Measurements from ENCODE around the gene DYSF. TPM values are rescaled to one million over a fixed set of nuclear protein-coding genes. Genes with fewer than 3 reads are reported as not detected.

DYSF gene
- total RNA-seq, 1 experiment from 2014 or later = 5.5 TPM

DNA sequence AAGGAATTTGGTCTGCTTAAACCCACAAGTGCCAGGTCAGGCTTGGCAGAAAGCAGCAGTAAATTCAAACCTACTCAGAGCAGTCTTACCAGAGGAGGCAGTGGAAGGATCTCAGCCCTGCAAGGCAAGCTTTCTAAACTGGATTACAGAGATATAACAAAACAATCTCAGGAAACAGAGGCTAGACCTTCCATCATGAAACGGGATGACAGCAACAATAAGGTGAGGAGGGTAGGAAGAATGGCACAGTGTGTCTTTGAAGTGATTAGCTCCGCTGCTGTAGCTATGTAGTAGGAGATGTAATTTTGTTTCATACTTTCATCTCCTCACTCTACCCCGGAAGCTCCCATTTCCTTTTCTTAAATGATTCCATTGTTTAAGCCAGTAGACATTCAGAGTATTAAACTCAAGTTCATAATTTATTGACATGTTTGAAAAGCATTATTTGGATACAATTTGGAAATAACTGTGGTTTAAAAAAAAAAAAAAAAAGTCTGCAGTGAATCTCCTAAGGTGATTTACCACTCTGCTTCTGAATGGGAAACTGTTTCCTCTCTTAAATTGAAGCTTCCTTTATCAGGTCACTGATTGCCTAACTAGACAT lies 29.4 kb upstream of the DYSF start:
- Histone ChIP-seq H4K20me1 (ENCODE audit: control insufficient read depth, insufficient read depth, insufficient read length) (no peaks in the 10 kb centered on the region), H3K27ac (ENCODE audit: insufficient read length, low read depth, low read length) (no peak overlapping the region), H4K91ac (ENCODE audit: insufficient read length, low read depth, low read length) (no peak overlapping the region), H3K23me2 (ENCODE audit: insufficient read length, low read depth, low read length, poor library complexity, severe bottlenecking) (no peaks in the 10 kb centered on the region), H3K23ac (ENCODE audit: insufficient read length, low read depth, low read length) (no peak overlapping the region), H3K56ac (ENCODE audit: insufficient read length, low read depth, low read length) (no peak overlapping the region), H2BK12ac (ENCODE audit: insufficient read length, low read depth, low read length) (no peak overlapping the region), H3K9me3 (ENCODE audit: control insufficient read depth, low read depth, low read length) (no peaks in the 10 kb centered on the region), H2BK120ac (ENCODE audit: low read depth, low read length, poor library complexity, severe bottlenecking) (no peak overlapping the region), H4K5ac (ENCODE audit: insufficient read length, low read depth, low read length) (no peak overlapping the region), H3T11ph (ENCODE audit: low read length) (no peak overlapping the region), H3K79me1 (ENCODE audit: insufficient read depth, low read depth, low read length, poor library complexity, severe bottlenecking) (peaks cover 2% of the 10 kb centered on the region), H2AK5ac (ENCODE audit: insufficient read length, low read length) (no peak overlapping the region), H4K8ac (replicated peaks; ENCODE audit: insufficient read length, low read depth, low read length) (no peak overlapping the region), H3K4ac (ENCODE audit: low read depth, low read length) (no peak overlapping the region), H2AFZ (ENCODE audit: low read length) (no peak overlapping the region), H3K27me3 (ENCODE audit: insufficient read depth, low read length) (no peaks in the 10 kb centered on the region), H2BK20ac (ENCODE audit: low read depth, low read length, poor library complexity, severe bottlenecking) (no peak overlapping the region), H3K4me1 (ENCODE audit: insufficient read depth, low read length) (no peaks in the 10 kb centered on the region), H3K9ac (ENCODE audit: extremely low read depth, insufficient read length, low read length) (no peak overlapping the region), H2BK15ac (ENCODE audit: low read depth, low read length) (no peak overlapping the region), H3K18ac (ENCODE audit: insufficient read length, low read depth, low read length) (no peak overlapping the region), H3K79me2 (ENCODE audit: insufficient read depth, low read length) (no peaks in the 10 kb centered on the region), H2BK5ac (ENCODE audit: insufficient read length, low read length) (no peak overlapping the region), H3K4me2 (ENCODE audit: insufficient read depth, insufficient read length, low read length) (no peak overlapping the region), H3K14ac (ENCODE audit: insufficient read depth, low read length) (no peak overlapping the region)
- Mint-ChIP-seq H3K27me3 (ENCODE audit: low read depth) (no peaks in the 10 kb centered on the region), H3K4me3 (no peak overlapping the region), H3K9me3 (no peaks in the 10 kb centered on the region), H3K36me3 (ENCODE audit: insufficient read depth in 1 of 3, low read depth in 3 of 3) (peaks cover 35 to 60% (median 60%) of the 10 kb centered on the region in 3 experiments), H3K4me1 (peaks cover 0 to 3% of the 10 kb centered on the region in 2 experiments; a peak in 2 of 4 replicates), H3K27ac (peak overlapping the region in 2 of 3 experiments; percentile 3 to 56; a peak in 2 of 7 replicates)
- DNase-seq = no peak
- no CpG with 5 or more reads among the region's 3 CpGs for WGBS (ENCODE audit: extremely low coverage, insufficient read length, low lambda C conversion rate)
- TF ChIP-seq, protein P1, sequence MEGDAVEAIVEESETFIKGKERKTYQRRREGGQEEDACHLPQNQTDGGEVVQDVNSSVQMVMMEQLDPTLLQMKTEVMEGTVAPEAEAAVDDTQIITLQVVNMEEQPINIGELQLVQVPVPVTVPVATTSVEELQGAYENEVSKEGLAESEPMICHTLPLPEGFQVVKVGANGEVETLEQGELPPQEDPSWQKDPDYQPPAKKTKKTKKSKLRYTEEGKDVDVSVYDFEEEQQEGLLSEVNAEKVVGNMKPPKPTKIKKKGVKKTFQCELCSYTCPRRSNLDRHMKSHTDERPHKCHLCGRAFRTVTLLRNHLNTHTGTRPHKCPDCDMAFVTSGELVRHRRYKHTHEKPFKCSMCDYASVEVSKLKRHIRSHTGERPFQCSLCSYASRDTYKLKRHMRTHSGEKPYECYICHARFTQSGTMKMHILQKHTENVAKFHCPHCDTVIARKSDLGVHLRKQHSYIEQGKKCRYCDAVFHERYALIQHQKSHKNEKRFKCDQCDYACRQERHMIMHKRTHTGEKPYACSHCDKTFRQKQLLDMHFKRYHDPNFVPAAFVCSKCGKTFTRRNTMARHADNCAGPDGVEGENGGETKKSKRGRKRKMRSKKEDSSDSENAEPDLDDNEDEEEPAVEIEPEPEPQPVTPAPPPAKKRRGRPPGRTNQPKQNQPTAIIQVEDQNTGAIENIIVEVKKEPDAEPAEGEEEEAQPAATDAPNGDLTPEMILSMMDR (conservative IDR thresholded peaks at IDR 0.05) = no peak

All from H9 (cell line).